ENCODE results near the gene TNFRSF12A. TPM values are rescaled to one million over a fixed set of nuclear protein-coding genes. Genes with fewer than 3 reads are reported as not detected.

TNFRSF12A gene
- total and polyA plus RNA-seq, 2 of the 13 experiments (the other 11 are each of a cell fraction or from before 2014, with no cell fraction given): 61.9 to 66.0 TPM

GRCh38 chr16:2980227-2981176 is 39.7 kb upstream of the TNFRSF12A start, which contains the start of gene PKMYT1 (continued):
- TF ChIP-seq ZNF101 (CRISPR knock-in tag; IDR thresholded peaks at IDR 0.05; ENCODE audit: borderline replicate concordance, low read depth) (no peak), IRF9 (CRISPR knock-in tag; IDR thresholded peaks at IDR 0.05; ENCODE audit: borderline replicate concordance) (peak; percentile 30; the same call in 1 of the 2 replicates), ZNF713 (CRISPR knock-in tag; IDR thresholded peaks at IDR 0.05) (0 out of 2 replicates have a peak, but pooled peaks have one; percentile 18), ELF1 (CRISPR knock-in tag; IDR thresholded peaks at IDR 0.05) (peak; percentile 68), XRCC5 (optimal IDR thresholded peaks at IDR 0.05; ENCODE audit: low read length) (no peak), ZNF460 (CRISPR knock-in tag; IDR thresholded peaks at IDR 0.05; ENCODE audit: borderline replicate concordance) (no peak), SALL2 (CRISPR knock-in tag; IDR thresholded peaks at IDR 0.05) (no peak), NFYC (CRISPR knock-in tag; IDR thresholded peaks at IDR 0.05) (peak; percentile 58), ETV5 (CRISPR knock-in tag; IDR thresholded peaks at IDR 0.05; ENCODE audit: borderline replicate concordance) (peak; percentile 45), TAF1 (CRISPR knock-in tag; IDR thresholded peaks at IDR 0.05) (peak; percentile 91), ZNF850 (CRISPR knock-in tag; conservative IDR thresholded peaks at IDR 0.05) (no peak), ZMYM2 (CRISPR knock-in tag; IDR thresholded peaks at IDR 0.05) (no peak), POGK (CRISPR knock-in tag; conservative IDR thresholded peaks at IDR 0.05) (0 out of 2 replicates have a peak, but pooled peaks have one; percentile 52), ZNF547 (CRISPR knock-in tag; IDR thresholded peaks at IDR 0.05) (peak; percentile 49; the same call in 1 of the 2 replicates), ZNF549 (CRISPR knock-in tag; IDR thresholded peaks at IDR 0.05) (no peak)
- TF ChIP-seq, protein P1, sequence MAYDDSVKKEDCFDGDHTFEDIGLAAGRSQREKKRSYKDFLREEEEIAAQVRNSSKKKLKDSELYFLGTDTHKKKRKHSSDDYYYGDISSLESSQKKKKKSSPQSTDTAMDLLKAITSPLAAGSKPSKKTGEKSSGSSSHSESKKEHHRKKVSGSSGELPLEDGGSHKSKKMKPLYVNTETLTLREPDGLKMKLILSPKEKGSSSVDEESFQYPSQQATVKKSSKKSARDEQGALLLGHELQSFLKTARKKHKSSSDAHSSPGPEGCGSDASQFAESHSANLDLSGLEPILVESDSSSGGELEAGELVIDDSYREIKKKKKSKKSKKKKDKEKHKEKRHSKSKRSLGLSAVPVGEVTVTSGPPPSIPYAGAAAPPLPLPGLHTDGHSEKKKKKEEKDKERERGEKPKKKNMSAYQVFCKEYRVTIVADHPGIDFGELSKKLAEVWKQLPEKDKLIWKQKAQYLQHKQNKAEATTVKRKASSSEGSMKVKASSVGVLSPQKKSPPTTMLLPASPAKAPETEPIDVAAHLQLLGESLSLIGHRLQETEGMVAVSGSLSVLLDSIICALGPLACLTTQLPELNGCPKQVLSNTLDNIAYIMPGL (CRISPR knock-in tag; IDR thresholded peaks at IDR 0.05; ENCODE audit: borderline replicate concordance in 1 of 2, low read depth in 1 of 2): peak; percentile 45 to 76; a peak in 2 of 4 replicates
- TF ChIP-seq, protein P2, sequence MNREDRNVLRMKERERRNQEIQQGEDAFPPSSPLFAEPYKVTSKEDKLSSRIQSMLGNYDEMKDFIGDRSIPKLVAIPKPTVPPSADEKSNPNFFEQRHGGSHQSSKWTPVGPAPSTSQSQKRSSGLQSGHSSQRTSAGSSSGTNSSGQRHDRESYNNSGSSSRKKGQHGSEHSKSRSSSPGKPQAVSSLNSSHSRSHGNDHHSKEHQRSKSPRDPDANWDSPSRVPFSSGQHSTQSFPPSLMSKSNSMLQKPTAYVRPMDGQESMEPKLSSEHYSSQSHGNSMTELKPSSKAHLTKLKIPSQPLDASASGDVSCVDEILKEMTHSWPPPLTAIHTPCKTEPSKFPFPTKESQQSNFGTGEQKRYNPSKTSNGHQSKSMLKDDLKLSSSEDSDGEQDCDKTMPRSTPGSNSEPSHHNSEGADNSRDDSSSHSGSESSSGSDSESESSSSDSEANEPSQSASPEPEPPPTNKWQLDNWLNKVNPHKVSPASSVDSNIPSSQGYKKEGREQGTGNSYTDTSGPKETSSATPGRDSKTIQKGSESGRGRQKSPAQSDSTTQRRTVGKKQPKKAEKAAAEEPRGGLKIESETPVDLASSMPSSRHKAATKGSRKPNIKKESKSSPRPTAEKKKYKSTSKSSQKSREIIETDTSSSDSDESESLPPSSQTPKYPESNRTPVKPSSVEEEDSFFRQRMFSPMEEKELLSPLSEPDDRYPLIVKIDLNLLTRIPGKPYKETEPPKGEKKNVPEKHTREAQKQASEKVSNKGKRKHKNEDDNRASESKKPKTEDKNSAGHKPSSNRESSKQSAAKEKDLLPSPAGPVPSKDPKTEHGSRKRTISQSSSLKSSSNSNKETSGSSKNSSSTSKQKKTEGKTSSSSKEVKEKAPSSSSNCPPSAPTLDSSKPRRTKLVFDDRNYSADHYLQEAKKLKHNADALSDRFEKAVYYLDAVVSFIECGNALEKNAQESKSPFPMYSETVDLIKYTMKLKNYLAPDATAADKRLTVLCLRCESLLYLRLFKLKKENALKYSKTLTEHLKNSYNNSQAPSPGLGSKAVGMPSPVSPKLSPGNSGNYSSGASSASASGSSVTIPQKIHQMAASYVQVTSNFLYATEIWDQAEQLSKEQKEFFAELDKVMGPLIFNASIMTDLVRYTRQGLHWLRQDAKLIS (CRISPR knock-in tag; IDR thresholded peaks at IDR 0.05): no peak

All from HepG2 (cell line).